ENCODE results near the gene WNT10A.

GRCh38 chr2:218834685-218835084 lies 46.0 kb upstream of the WNT10A start:
- no peak for TF ChIP-seq CTCF (IDR thresholded peaks at IDR 0.05)
- no peak for TF ChIP-seq ZFX (IDR thresholded peaks at IDR 0.05; ENCODE audit: borderline replicate concordance)

Measured in 22Rv1 (cell line).